ENCODE measurements around the gene F11R.
A peak's percentile ranks its signal among the peaks of the same experiment; 100 is the strongest.

F11R gene

GRCh38 chr1:160951443-160952128, 69.4 kb downstream of the F11R start:
- Histone ChIP-seq H3K27ac (replicated peaks) (no peak overlapping the region), H3K27me3 (ENCODE audit: insufficient read depth, poor library complexity, severe bottlenecking) (no peaks in the 10 kb centered on the region), H3K4me3 (replicated peaks; ENCODE audit: insufficient read depth, low read length) (no peak overlapping the region)
- peak; percentile 78 for TF ChIP-seq CTCF (IDR thresholded peaks at IDR 0.05; ENCODE audit: insufficient read depth, low read length)
- TF ChIP-seq SPI1 (IDR thresholded peaks at IDR 0.05; ENCODE audit: borderline replicate concordance, low read depth), result no peak
- peak in 1 of 2 experiments; percentile 65 for DNase-seq (ENCODE audit: low read depth in 1 of 2, low spot score in 1 of 2)

- H3K27ac ChIP-seq (replicated peaks), result no peak overlapping the region
- no peaks in the 10 kb centered on the region for H3K27me3 ChIP-seq (ENCODE audit: insufficient read depth, poor library complexity, severe bottlenecking)
- no peak overlapping the region for H3K4me3 ChIP-seq (replicated peaks; ENCODE audit: insufficient read depth, low read length)
- no peak for DNase-seq (ENCODE audit: low read depth in 1 of 2, low spot score in 1 of 2)
- no peak for TF ChIP-seq SPI1 (IDR thresholded peaks at IDR 0.05; ENCODE audit: borderline replicate concordance, low read depth)
- no peak for TF ChIP-seq POLR2AphosphoS5 (IDR thresholded peaks at IDR 0.05; ENCODE audit: low read depth)
- no peak for TF ChIP-seq CTCF (IDR thresholded peaks at IDR 0.05; ENCODE audit: insufficient read depth, low read length)
- TF ChIP-seq GABPA (IDR thresholded peaks at IDR 0.05; ENCODE audit: low read depth), result no peak
- TF ChIP-seq REST (IDR thresholded peaks at IDR 0.05; ENCODE audit: insufficient replicate concordance, low read depth), result no peak
Observed at GRCh38 chr1:160950657-160951056, 70.3 kb downstream of the F11R start.

GRCh38 chr1:160949881-160950280, 71.1 kb downstream of the F11R start:
- H3K27me3 ChIP-seq (ENCODE audit: insufficient read depth, poor library complexity, severe bottlenecking), result no peaks in the 10 kb centered on the region
- H3K4me3 ChIP-seq (replicated peaks; ENCODE audit: insufficient read depth, low read length), result no peak overlapping the region
- no peak for DNase-seq (ENCODE audit: low read depth in 1 of 2, low spot score in 1 of 2)
- no peak for TF ChIP-seq POLR2AphosphoS5 (IDR thresholded peaks at IDR 0.05; ENCODE audit: low read depth)
- no peak for TF ChIP-seq REST (IDR thresholded peaks at IDR 0.05; ENCODE audit: insufficient replicate concordance, low read depth)
- TF ChIP-seq GABPA (IDR thresholded peaks at IDR 0.05; ENCODE audit: low read depth), result no peak
- no peak for TF ChIP-seq SPI1 (IDR thresholded peaks at IDR 0.05; ENCODE audit: borderline replicate concordance, low read depth)
- TF ChIP-seq CTCF (IDR thresholded peaks at IDR 0.05; ENCODE audit: insufficient read depth, low read length), result no peak
- H3K27ac ChIP-seq (replicated peaks), result no peak overlapping the region
